Stimulated activated CD4-positive, alpha-beta T cell treated with anti-CD3 and anti-CD28 coated beads, Interleukin-15, amount 100 ng/mL, for 48 hours (primary cell): ENCODE data around the gene SPNS1.
A peak's percentile ranks its signal among the peaks of the same experiment; 100 is the strongest.

Source experiments
- DNase-seq, 2 donors: peaks; one replicate each; pipeline ENCODE4 v3.0.0-alpha.2; 2020; ENCODE audit warnings: low read depth in 2 of 2

Gene SPNS1

GRCh38 chr16:29025218-29025617, 50.6 kb downstream of the SPNS1 start:
- no peak for DNase-seq

DNA sequence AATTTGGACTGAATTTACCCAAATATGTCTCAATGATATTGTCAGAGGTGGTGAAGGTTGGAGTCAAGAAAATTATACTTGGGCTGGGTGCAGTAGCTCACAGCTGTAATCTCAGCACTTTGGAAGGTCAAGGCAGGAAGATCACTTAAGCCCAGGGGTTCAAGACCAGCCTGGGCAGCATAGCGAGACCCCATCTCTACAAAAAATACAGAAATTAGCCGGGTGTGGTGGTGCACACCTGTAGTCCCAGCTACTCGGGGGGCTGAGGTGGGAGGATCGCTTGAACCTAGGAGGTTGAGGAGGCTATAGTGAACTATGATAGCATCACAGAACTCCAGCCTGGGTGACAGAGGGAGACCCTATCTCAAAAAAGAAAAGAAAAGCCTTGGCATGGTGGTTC, 51.2 kb downstream of the SPNS1 start:
- no peak for DNase-seq

DNA sequence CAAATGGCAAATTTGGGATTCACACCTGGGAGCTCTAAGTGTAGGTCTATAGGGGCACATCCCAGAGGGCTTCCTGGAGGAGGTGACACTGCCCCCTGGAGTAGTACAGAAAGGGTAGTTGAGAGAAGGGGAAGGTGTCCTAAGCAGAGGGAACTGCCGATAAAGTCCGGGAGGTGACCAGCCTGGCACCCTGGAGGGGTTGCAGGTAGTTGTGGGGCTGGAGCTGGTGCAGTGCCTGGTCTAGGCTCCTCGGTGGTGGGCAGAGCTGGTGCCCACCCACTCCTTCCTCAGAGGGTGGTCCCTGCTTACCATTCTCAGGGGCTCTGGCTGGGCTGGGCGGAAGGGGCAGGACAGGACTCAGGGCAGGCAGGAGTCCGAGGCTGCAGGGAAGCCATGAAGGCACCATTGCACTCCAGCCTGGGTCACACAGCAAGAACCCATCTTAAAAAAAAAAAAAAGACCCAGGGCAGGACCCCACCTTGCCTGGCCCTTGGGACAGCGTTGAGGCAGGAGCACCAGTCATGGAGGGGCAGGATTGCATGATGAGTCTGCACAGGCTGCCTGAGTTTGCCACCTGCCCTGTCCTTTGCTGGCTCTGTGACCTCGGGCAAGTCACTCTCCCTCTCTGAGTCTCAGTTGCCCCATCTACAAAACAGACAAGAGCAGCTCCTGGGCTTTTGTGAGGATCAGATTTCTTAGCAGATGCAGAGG, 54.0 kb downstream of the SPNS1 start:
- DNase-seq = no peak

- peak; percentile 91 to 93 for DNase-seq
Measured at GRCh38 chr16:29029168-29029994, 54.8 kb downstream of the SPNS1 start.

DNA sequence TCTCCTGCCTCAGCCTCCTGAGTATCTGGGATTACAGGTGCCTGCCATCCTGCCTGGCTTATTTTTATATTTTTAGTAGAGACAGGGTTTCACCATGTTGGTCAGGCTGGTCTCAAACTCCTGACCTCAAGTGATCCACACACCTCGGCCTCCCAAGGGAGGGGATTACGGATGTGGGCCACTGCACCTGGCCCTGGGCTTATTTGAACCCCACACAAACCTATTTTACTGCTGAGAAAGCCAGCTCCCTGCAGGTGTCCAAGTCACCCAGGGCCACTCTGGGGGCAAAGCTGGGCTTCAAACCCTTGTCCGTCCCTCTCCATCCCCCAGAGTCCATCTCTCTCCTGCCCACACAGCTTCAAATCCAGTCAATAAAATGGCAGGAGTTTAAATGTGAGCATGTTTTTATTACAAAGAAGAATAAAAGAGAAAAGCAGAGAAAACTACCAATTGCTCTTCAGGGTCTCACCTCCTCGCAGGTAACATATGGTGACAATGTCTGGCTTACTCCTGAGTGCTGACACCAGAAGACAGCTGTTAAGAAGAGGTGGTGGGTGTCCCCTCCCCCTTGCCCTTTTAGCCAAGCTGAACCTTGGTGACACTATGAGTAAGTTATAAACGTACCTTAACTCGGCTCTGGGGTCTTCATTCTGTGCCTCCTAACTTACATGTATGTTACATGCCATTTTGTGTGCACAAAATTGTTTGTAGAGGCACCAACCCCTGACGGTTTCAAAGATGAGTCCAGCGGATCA, 55.7 kb downstream of the SPNS1 start:
- DNase-seq = no peak
